SU-DHL-6 (cell line): Measurements from ENCODE around the gene VTA1.

Source experiments
- CTCF ChIP-seq: fragments of 200-600 bp; sonication (generic); IDR thresholded peaks from one replicate; pipeline ENCODE4 v1.5.1; 2017; ENCODE audit warnings: antibody characterized with exemption, mild to moderate bottlenecking, low read length, moderate library complexity; ENCODE audit not compliant: insufficient read depth, poor library complexity, severe bottlenecking
- EZH2phosphoT487 ChIP-seq: fragments of 200-600 bp; sonication (generic), shearing (Covaris generic); conservative IDR thresholded peaks from 2 replicates; pipeline ENCODE4 v1.6.1; 2018; ENCODE audit warnings: mild to moderate bottlenecking, antibody characterized with exemption, low read length, moderate library complexity, mixed read lengths

GRCh38 chr6:142223938-142224337 lies 76.9 kb downstream of the VTA1 start:
- TF ChIP-seq CTCF, result no peak
- no peak for TF ChIP-seq EZH2phosphoT487
